GM12878 (cell line): ENCODE results near the gene SLC25A43. TPM values are rescaled to one million over a fixed set of nuclear protein-coding genes. Genes with fewer than 3 reads are reported as not detected.

Experiments used
- ATAC-seq: fragments of 200-7000 bp; cut with Tn5 transposase; 3 replicates; pipeline ENCODE4 v1.9.1; 2020; ENCODE audit warnings: mild to moderate bottlenecking, moderate library complexity
- BruUV-seq: library from RNA; stranded (reverse); fragments of 400-500 nt; replicated peaks from 2 replicates; lab custom pipeline; 2021; lab: Mats Ljungman, UMichigan
- CTCF ChIA-PET: fragments of 300-600 bp; sonication (Branson Sonifier 250); formaldehyde crosslinking; extraction: SDS; loops from one replicate; lab custom pipeline; 2021; ENCODE audit warnings: inconsistent platforms; lab: Yijun Ruan, JAX
- POLR2A ChIA-PET: fragments of 350-600 bp; formaldehyde crosslinking; extraction: SDS; loops from one replicate; lab custom pipeline; 2021; ENCODE audit warnings: inconsistent platforms; lab: Charles Lee
- RAD21 ChIA-PET: fragments of 300-600 bp; sonication (Branson Sonifier 250); formaldehyde crosslinking; loops from one replicate; lab custom pipeline; 2023; ENCODE audit warnings: antibody characterized with exemption; ENCODE audit not compliant: unreplicated experiment; lab: Charles Lee
- SMC1A ChIA-PET: fragments of 300-600 bp; sonication (Branson Sonifier 250); formaldehyde crosslinking; loops from one replicate; lab custom pipeline; 2023; ENCODE audit not compliant: unreplicated experiment, uncharacterized antibody; lab: Charles Lee
- DNase-seq: peaks from one replicate; pipeline ENCODE4 v3.0.0-alpha.2; 2011; ENCODE audit warnings: low read depth, low spot score
- FAIRE-seq: peaks from 3 replicates; lab custom pipeline; 2011; peaks lifted over from hg19 to GRCh38; lab: Jason Lieb, UNC
- H2AFZ ChIP-seq: 2 replicates; pipeline ENCODE4 v1.6.0; 2011; ENCODE audit warnings: low read depth, low read length, control low read depth; ENCODE audit not compliant: control insufficient read depth
- H3K27ac ChIP-seq: 2 replicates; pipeline ENCODE4 v1.5.1; 2011; ENCODE audit warnings: control low read depth; ENCODE audit not compliant: control insufficient read depth, insufficient read depth
- H3K27me3 ChIP-seq, 2 experiments: replicated peaks in 1 of 2; 2 replicates each; pipeline versions ENCODE4 v1.6.0 to v1.6.1; 2011; ENCODE audit warnings: low read length in 1 of 2; ENCODE audit not compliant: control insufficient read depth in 2 of 2, insufficient read depth in 2 of 2
- H3K36me3 ChIP-seq, 2 experiments: 2 replicates each; pipeline ENCODE4 v1.5.1; 2011; ENCODE audit warnings: low read length in 1 of 2; ENCODE audit not compliant: control insufficient read depth in 2 of 2, insufficient read depth in 2 of 2
- H3K4me1 ChIP-seq: 2 replicates; pipeline ENCODE4 v1.6.1; 2011; ENCODE audit warnings: mild to moderate bottlenecking, low read length, moderate library complexity, mixed read lengths; ENCODE audit not compliant: control insufficient read depth, insufficient read depth
- H3K4me2 ChIP-seq: 2 replicates; pipeline ENCODE4 v1.6.0; 2011; ENCODE audit warnings: control low read depth; ENCODE audit not compliant: control insufficient read depth, insufficient read depth
- H3K4me3 ChIP-seq: fragments of 200-600 bp; sonication (generic); 2 replicates; pipeline ENCODE4 v1.5.1; 2016
- H3K79me2 ChIP-seq: 2 replicates; pipeline ENCODE4 v1.6.0; 2011; ENCODE audit warnings: low read length; ENCODE audit not compliant: control insufficient read depth, insufficient read depth
- H3K9ac ChIP-seq: 2 replicates; pipeline ENCODE4 v1.8.0; 2011; ENCODE audit warnings: low read length, control low read depth, mixed read lengths; ENCODE audit not compliant: control insufficient read depth, insufficient read depth
- H3K9me3 ChIP-seq: replicated peaks from 3 replicates; pipeline ENCODE4 v1.5.1; 2011; ENCODE audit warnings: mild to moderate bottlenecking, low read length; ENCODE audit not compliant: control insufficient read depth, insufficient read depth
- H4K20me1 ChIP-seq: 2 replicates; pipeline ENCODE4 v1.6.0; 2011; ENCODE audit not compliant: control insufficient read depth, insufficient read depth
- BCL11A ChIP-seq: IDR thresholded peaks from 2 replicates; pipeline ENCODE4 v1.6.1; 2011; ENCODE audit warnings: low read depth, low read length
- CHD1 ChIP-seq: IDR thresholded peaks from 2 replicates; pipeline ENCODE4 v1.6.1; 2012; ENCODE audit warnings: low read depth, low read length, improper control_type of control experiment
- CREB1 ChIP-seq: IDR thresholded peaks from 2 replicates; pipeline ENCODE4 v1.6.1; 2012; ENCODE audit warnings: low read depth, mild to moderate bottlenecking, inconsistent platforms
- CREM ChIP-seq: IDR thresholded peaks from 2 replicates; pipeline ENCODE4 v1.6.1; 2014; ENCODE audit warnings: antibody characterized with exemption, low read depth
- E2F4 ChIP-seq: IDR thresholded peaks from 2 replicates; pipeline ENCODE4 v1.6.1; 2012; ENCODE audit warnings: low read depth, low read length, improper control_type of control experiment
- EGR1 ChIP-seq, 2 experiments: IDR thresholded peaks; 1 replicate in 1 of 2; 2 replicates in 1 of 2; pipeline ENCODE4 v1.6.1; 2011 to 2012; ENCODE audit warnings: low read depth in 2 of 2, low read length in 2 of 2, borderline replicate concordance in 1 of 2, mild to moderate bottlenecking in 1 of 2, moderate library complexity in 1 of 2
- EP300 ChIP-seq, 2 experiments: fragments of 150-350 bp in 1 of 2; IDR thresholded peaks; 2 replicates each; pipeline ENCODE4 v1.6.1; 2011 to 2012; ENCODE audit warnings: low read depth in 2 of 2, low read length in 2 of 2, borderline replicate concordance in 1 of 2, improper control_type of control experiment in 1 of 2, inconsistent platforms in 1 of 2; ENCODE audit not compliant: control insufficient read depth in 1 of 2
- MYC ChIP-seq: IDR thresholded peaks from 2 replicates; pipeline ENCODE4 v1.6.1; 2011; ENCODE audit warnings: mild to moderate bottlenecking, low read length, moderate library complexity, inconsistent platforms; ENCODE audit not compliant: insufficient read depth, insufficient replicate concordance, insufficient read length, severe bottlenecking
- RCOR1 ChIP-seq: conservative IDR thresholded peaks from 2 replicates; pipeline ENCODE4 v1.6.1; 2012; ENCODE audit warnings: low read depth, low read length, improper control_type of control experiment
- RFX5 ChIP-seq: IDR thresholded peaks from 2 replicates; pipeline ENCODE4 v1.6.1; 2011; ENCODE audit warnings: low read depth, low read length, improper control_type of control experiment
- SP1 ChIP-seq: IDR thresholded peaks from one replicate; pipeline ENCODE4 v1.6.1; 2011; ENCODE audit warnings: low read depth, low read length
- STAT1 ChIP-seq: fragments of 450-650 bp; conservative IDR thresholded peaks from 2 replicates; pipeline ENCODE4 v1.6.1; 2014; ENCODE audit warnings: antibody characterized with exemption, mild to moderate bottlenecking
- YY1 ChIP-seq: IDR thresholded peaks from 2 replicates; pipeline ENCODE4 v1.6.1; 2011; ENCODE audit warnings: low read depth, mild to moderate bottlenecking, low read length
- ZNF217 ChIP-seq: fragments of 450-650 bp; IDR thresholded peaks from 2 replicates; pipeline ENCODE4 v1.6.1; 2017; ENCODE audit warnings: antibody characterized with exemption, mild to moderate bottlenecking
- WGBS: methylation state at CpG from one replicate; pipeline ENCODE4 v1.1.6; 2016; ENCODE audit warnings: low lambda C conversion rate; ENCODE audit not compliant: insufficient replicate concordance, insufficient coverage; ENCODE audit errors: missing lambda C conversion rate; 5-methylcytosine and 5-hydroxymethylcytosine counted together
- in situ Hi-C: fragments of 300-500 bp; cut with MboI; formaldehyde crosslinking; loops from 9 replicates; pipeline ENCODE4 v1.14.3; 2018; ENCODE audit warnings: mixed read lengths
- intact Hi-C: fragments of 100-400 bp; cut with micrococcal nuclease; formaldehyde crosslinking; loops from one replicate; pipeline ENCODE4 v1.14.2; 2022; ENCODE audit not compliant: unreplicated experiment
- polyA plus RNA-seq, 11 experiments: library from polyadenylated mRNA; depleted of rRNA in 4 of 11; unstranded in 6 of 11; stranded (reverse) in 5 of 11; fragments of >200 nt; fragmentation: Nextera tagmentation in 4 of 11; fragmentation: Illumina TruSeq in 1 of 11; extraction: Ambion mirVana in 4 of 11; extraction: Trizol in 1 of 11; gene quantifications; 1 replicate in 1 of 11; 2 replicates in 10 of 11; pipeline versions ENCODE4 v1.2.1 to v1.2.3, GENCODE V29; 2011 to 2016; ENCODE audit warnings: inconsistent platforms in 2 of 11, missing spikeins in 2 of 11, low read depth in 1 of 11
- total RNA-seq, 4 experiments: library from RNA; depleted of rRNA in 3 of 4; stranded (reverse); fragments of >200 nt in 3 of 4; fragmentation: Illumina TruSeq in 1 of 4; extraction: Trizol in 1 of 4; gene quantifications; 2 replicates each; pipeline versions ENCODE4 v1.2.1 to v1.2.3, GENCODE V29; 2013 to 2021
- TF ChIP-seq, protein P1 (sequence below): fragments of 450-650 bp; IDR thresholded peaks from 2 replicates; pipeline ENCODE4 v1.6.1; 2017; ENCODE audit warnings: mild to moderate bottlenecking

The SLC25A43 gene
- total and polyA plus RNA-seq, 10 of the 15 experiments (the other 5 are each of a cell fraction or from before 2014, with no cell fraction given): 2.5 to 13.5 (median 6.8) TPM

DNA sequence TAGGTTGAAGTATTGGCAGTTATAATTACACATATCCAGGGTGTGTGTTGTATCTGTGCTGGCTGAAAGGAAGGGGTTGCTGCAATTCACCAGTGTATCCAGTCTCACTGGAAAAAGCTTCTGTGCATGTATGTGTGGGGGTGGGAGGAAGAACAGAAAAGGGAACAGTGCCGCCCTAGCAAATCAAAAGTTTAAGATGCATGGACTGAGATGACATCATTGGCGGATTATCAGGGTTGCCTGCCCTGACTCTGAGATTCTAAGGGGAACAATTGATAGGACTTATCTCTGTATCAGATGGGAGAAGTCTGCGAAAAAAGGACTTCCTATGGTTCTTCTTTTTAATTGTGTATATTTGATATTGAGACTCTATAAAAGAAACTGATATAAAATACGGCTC, 3.5 kb downstream of the SLC25A43 start:
- FAIRE-seq (no peak), DNase-seq (no peak), ATAC-seq (no peak)
- WGBS: 66% methylated on average over 4 of the region's 4 CpGs
- POLR2A ChIA-PET: no interaction called here
- no peak overlapping the region for H2AFZ ChIP-seq
- no TSS peak for BruUV-seq
- no peaks in the 10 kb centered on the region for H4K20me1 ChIP-seq
- H3K27ac ChIP-seq: no peak overlapping the region
- intact Hi-C loops (no loop called here), in situ Hi-C loops (no loop called here)
- H3K79me2 ChIP-seq: peaks cover 4% of the 10 kb centered on the region
- H3K9ac ChIP-seq: no peak overlapping the region
- TF ChIP-seq EP300 (IDR thresholded peaks at IDR 0.05; ENCODE audit: borderline replicate concordance in 1 of 2, control insufficient read depth in 1 of 2, low read depth in 2 of 2, low read length in 2 of 2) (no peak), RFX5 (no peak), EGR1 (IDR thresholded peaks at IDR 0.05; ENCODE audit: borderline replicate concordance in 1 of 2, low read depth in 2 of 2, low read length in 2 of 2) (no peak), CREB1 (no peak), CHD1 (no peak), ZNF217 (no peak), MYC (no peak), SP1 (no peak), BCL11A (no peak), YY1 (no peak), CREM (no peak), E2F4 (no peak), STAT1 (no peak), RCOR1 (no peak)
- TF ChIP-seq, protein P1, sequence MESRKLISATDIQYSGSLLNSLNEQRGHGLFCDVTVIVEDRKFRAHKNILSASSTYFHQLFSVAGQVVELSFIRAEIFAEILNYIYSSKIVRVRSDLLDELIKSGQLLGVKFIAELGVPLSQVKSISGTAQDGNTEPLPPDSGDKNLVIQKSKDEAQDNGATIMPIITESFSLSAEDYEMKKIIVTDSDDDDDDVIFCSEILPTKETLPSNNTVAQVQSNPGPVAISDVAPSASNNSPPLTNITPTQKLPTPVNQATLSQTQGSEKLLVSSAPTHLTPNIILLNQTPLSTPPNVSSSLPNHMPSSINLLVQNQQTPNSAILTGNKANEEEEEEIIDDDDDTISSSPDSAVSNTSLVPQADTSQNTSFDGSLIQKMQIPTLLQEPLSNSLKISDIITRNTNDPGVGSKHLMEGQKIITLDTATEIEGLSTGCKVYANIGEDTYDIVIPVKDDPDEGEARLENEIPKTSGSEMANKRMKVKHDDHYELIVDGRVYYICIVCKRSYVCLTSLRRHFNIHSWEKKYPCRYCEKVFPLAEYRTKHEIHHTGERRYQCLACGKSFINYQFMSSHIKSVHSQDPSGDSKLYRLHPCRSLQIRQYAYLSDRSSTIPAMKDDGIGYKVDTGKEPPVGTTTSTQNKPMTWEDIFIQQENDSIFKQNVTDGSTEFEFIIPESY: no peak
- H3K4me2 ChIP-seq: no peak overlapping the region
- RAD21 ChIA-PET: no interaction called here
- H3K9me3 ChIP-seq: no peaks in the 10 kb centered on the region
- no peaks in the 10 kb centered on the region for H3K36me3 ChIP-seq
- H3K4me3 ChIP-seq: no peak overlapping the region
- no peaks in the 10 kb centered on the region for H3K4me1 ChIP-seq
- CTCF ChIA-PET: interaction anchor here (1.5 kb wide), 1 partner anchor 110 kb away, joined by 3 read pairs; no protein-coding TSS in a partner anchor
- no peaks in the 10 kb centered on the region; a peak in 1 of 4 replicates for H3K27me3 ChIP-seq
- SMC1A ChIA-PET: interaction anchor here (0.8 kb wide), 1 partner anchor 20 kb away, joined by 3 read pairs; no protein-coding TSS in a partner anchor
